ENCODE results near the gene ROR1.
"Not testable (repeated sequence)": the region's sequence is repeated elsewhere in the genome, so short reads cannot be mapped to it uniquely, and the experiment has no call there.

ROR1 gene

GRCh38 chr1:63794354-63794753 lies 20.5 kb downstream of the ROR1 start:
- DNase-seq: no peak

- DNase-seq: no peak
Observed at GRCh38 chr1:63794939-63795378, 21.1 kb downstream of the ROR1 start.

- no peak for DNase-seq
Observed at GRCh38 chr1:63795455-63795854, 21.6 kb downstream of the ROR1 start.

GRCh38 chr1:63797056-63797726 lies 23.4 kb downstream of the ROR1 start:
- no peak for DNase-seq

GRCh38 chr1:63798284-63798683 lies 24.5 kb downstream of the ROR1 start:
- no peak for DNase-seq

- no peak for DNase-seq
Observed at GRCh38 chr1:63799307-63799706, 25.5 kb downstream of the ROR1 start.

GRCh38 chr1:63799820-63800219 lies 26.0 kb downstream of the ROR1 start:
- DNase-seq: peak; percentile 31

- no peak for DNase-seq
Observed at GRCh38 chr1:63802109-63802508, 28.3 kb downstream of the ROR1 start.

GRCh38 chr1:63804829-63805484 lies 31.1 kb downstream of the ROR1 start:
- DNase-seq: no peak

- DNase-seq: no peak
Observed at GRCh38 chr1:63807046-63807445, 33.2 kb downstream of the ROR1 start.

GRCh38 chr1:63810936-63811469 lies 37.2 kb downstream of the ROR1 start:
- DNase-seq: no peak

GRCh38 chr1:63812071-63812700 lies 38.4 kb downstream of the ROR1 start:
- DNase-seq: no peak

- no peak for DNase-seq
Observed at GRCh38 chr1:63813829-63814277, 40.0 kb downstream of the ROR1 start.

GRCh38 chr1:63816217-63816815 lies 42.5 kb downstream of the ROR1 start:
- not testable (repeated sequence) for DNase-seq

- DNase-seq: no peak
Observed at GRCh38 chr1:63817152-63817667, 43.4 kb downstream of the ROR1 start.

- no peak for DNase-seq
Observed at GRCh38 chr1:63817700-63818099, 43.9 kb downstream of the ROR1 start.

GRCh38 chr1:63818567-63819325 lies 44.9 kb downstream of the ROR1 start:
- no peak for DNase-seq

- DNase-seq: no peak
Observed at GRCh38 chr1:63819795-63820194, 46.0 kb downstream of the ROR1 start.

GRCh38 chr1:63821091-63822005 lies 47.5 kb downstream of the ROR1 start:
- DNase-seq: no peak

- no peak for DNase-seq
Observed at GRCh38 chr1:63822540-63822939, 48.7 kb downstream of the ROR1 start.

- DNase-seq: no peak
Observed at GRCh38 chr1:63824451-63824850, 50.6 kb downstream of the ROR1 start.

Measured in amniotic stem cell (primary cell).